ENCODE measurements around the gene NRARP.

The NRARP gene

GRCh38 chr9:137271696-137272076, 30.4 kb downstream of the NRARP start:
- H3K4me3 ChIP-seq (ENCODE audit: low read depth, low read length) = no peak overlapping the region
- no peak for TF ChIP-seq CTCF (IDR thresholded peaks at IDR 0.05; ENCODE audit: insufficient read depth, low read depth, low read length, missing control alignments)
- DNase-seq (ENCODE audit: low read depth) = no peak

GRCh38 chr9:137270929-137271695, 31.0 kb downstream of the NRARP start:
- no peak overlapping the region for H3K4me3 ChIP-seq (ENCODE audit: low read depth, low read length)
- no peak for DNase-seq (ENCODE audit: low read depth)
- TF ChIP-seq CTCF (IDR thresholded peaks at IDR 0.05; ENCODE audit: insufficient read depth, low read depth, low read length, missing control alignments) = no peak

GRCh38 chr9:137269231-137269772, 32.8 kb downstream of the NRARP start:
- peak overlapping the region; percentile 23 for H3K4me3 ChIP-seq (ENCODE audit: low read depth, low read length)
- DNase-seq (ENCODE audit: low read depth) = peak; percentile 70
- TF ChIP-seq CTCF (IDR thresholded peaks at IDR 0.05; ENCODE audit: insufficient read depth, low read depth, low read length, missing control alignments) = no peak

GRCh38 chr9:137268538-137269201, 33.4 kb downstream of the NRARP start:
- peak overlapping the region; percentile 23 for H3K4me3 ChIP-seq (ENCODE audit: low read depth, low read length)
- DNase-seq (ENCODE audit: low read depth) = no peak
- no peak for TF ChIP-seq CTCF (IDR thresholded peaks at IDR 0.05; ENCODE audit: insufficient read depth, low read depth, low read length, missing control alignments)

- TF ChIP-seq CTCF (IDR thresholded peaks at IDR 0.05; ENCODE audit: insufficient read depth, low read depth, low read length, missing control alignments) = no peak
- no peak overlapping the region for H3K4me3 ChIP-seq (ENCODE audit: low read depth, low read length)
- peak; percentile 77 for DNase-seq (ENCODE audit: low read depth)
These were observed 34.1 kb downstream of the NRARP start for GRCh38 chr9:137267933-137268355.

GRCh38 chr9:137266585-137267453, 35.3 kb downstream of the NRARP start:
- TF ChIP-seq CTCF (IDR thresholded peaks at IDR 0.05; ENCODE audit: insufficient read depth, low read depth, low read length, missing control alignments) = no peak
- no peak for DNase-seq (ENCODE audit: low read depth)
- H3K4me3 ChIP-seq (ENCODE audit: low read depth, low read length) = no peak overlapping the region

Data from GM12865 (cell line).